HG03025 (cell line): ENCODE data around the gene DTWD2.
"Not testable (repeated sequence)": the region's sequence is repeated elsewhere in the genome, so short reads cannot be mapped to it uniquely, and the experiment has no call there.

Source experiments
- ATAC-seq: cut with Tn5 transposase; IDR thresholded peaks from one replicate; pipeline ENCODE4 v1.9.1; 2021; ENCODE audit warnings: mild to moderate bottlenecking, moderate library complexity; ENCODE audit not compliant: unreplicated experiment, low FRiP score

DTWD2 gene

GRCh38 chr5:118999696-119000095 is 11.3 kb upstream of the DTWD2 start:
- ATAC-seq: no peak

GRCh38 chr5:118998861-118999260 is 10.5 kb upstream of the DTWD2 start:
- ATAC-seq: not testable (repeated sequence)

- no peak for ATAC-seq
Observed at GRCh38 chr5:118996098-118996497, 7.8 kb upstream of the DTWD2 start.

- no peak for ATAC-seq
Observed at GRCh38 chr5:118994595-118994994, 6.2 kb upstream of the DTWD2 start.

GRCh38 chr5:118993118-118993517 is 4.8 kb upstream of the DTWD2 start:
- not testable (repeated sequence) for ATAC-seq

GRCh38 chr5:118992055-118992454 is 3.7 kb upstream of the DTWD2 start:
- ATAC-seq: not testable (repeated sequence)

- ATAC-seq: no peak
Observed at GRCh38 chr5:118990582-118990981, 2.2 kb upstream of the DTWD2 start.

- ATAC-seq: no peak
Observed at GRCh38 chr5:118989816-118990215, 1.5 kb upstream of the DTWD2 start.

GRCh38 chr5:118988866-118989180 is 476 bp upstream of the DTWD2 start:
- ATAC-seq: no peak

- ATAC-seq: no peak
Observed at GRCh38 chr5:118984602-118985001, 3.7 kb downstream of the DTWD2 start.

- ATAC-seq: no peak
Observed at GRCh38 chr5:118981783-118982182, 6.6 kb downstream of the DTWD2 start.

- no peak for ATAC-seq
Observed at GRCh38 chr5:118980438-118980837, 7.9 kb downstream of the DTWD2 start.

GRCh38 chr5:118980017-118980416 is 8.3 kb downstream of the DTWD2 start:
- no peak for ATAC-seq

GRCh38 chr5:118973779-118974445 is 14.4 kb downstream of the DTWD2 start:
- ATAC-seq: not testable (repeated sequence)

GRCh38 chr5:118968925-118969375 is 19.4 kb downstream of the DTWD2 start:
- ATAC-seq: no peak

- ATAC-seq: no peak
Observed at GRCh38 chr5:118968406-118968911, 19.9 kb downstream of the DTWD2 start.

- no peak for ATAC-seq
Observed at GRCh38 chr5:118967059-118967508, 21.3 kb downstream of the DTWD2 start.

GRCh38 chr5:118965890-118966289 is 22.5 kb downstream of the DTWD2 start:
- no peak for ATAC-seq

GRCh38 chr5:118964970-118965369 is 23.4 kb downstream of the DTWD2 start:
- ATAC-seq: not testable (repeated sequence)

- not testable (repeated sequence) for ATAC-seq
Observed at GRCh38 chr5:118964388-118964787, 24.0 kb downstream of the DTWD2 start.

GRCh38 chr5:118963169-118963568 is 25.2 kb downstream of the DTWD2 start:
- no peak for ATAC-seq

GRCh38 chr5:118960557-118960956 is 27.8 kb downstream of the DTWD2 start:
- no peak for ATAC-seq
